A549 (cell line): Measurements from ENCODE around the gene LAMC1.

Experiments used
- CEBPB ChIP-seq, 2 experiments: fragments of >200 bp in 1 of 2; sonication (Bioruptor Twin) in 1 of 2; formaldehyde crosslinking in 1 of 2; IDR thresholded peaks; 2 replicates each; pipeline ENCODE4 v1.6.1; 2012 to 2016
- CHD4 ChIP-seq: fragments of 200-600 bp; sonication (generic); IDR thresholded peaks from 2 replicates; pipeline ENCODE4 v1.6.1; 2016; ENCODE audit warnings: antibody characterized with exemption, mild to moderate bottlenecking, borderline replicate concordance
- JUN ChIP-seq, 2 experiments: fragments of >200 bp; sonication (Bioruptor Twin); formaldehyde crosslinking; IDR thresholded peaks; 2 replicates in 1 of 2; 3 replicates in 1 of 2; pipeline ENCODE4 v1.6.1; 2016 to 2017
- KDM1A ChIP-seq: fragments of 200-600 bp; sonication (generic); IDR thresholded peaks from 2 replicates; pipeline ENCODE4 v1.6.1; 2016; ENCODE audit warnings: low read depth, mild to moderate bottlenecking
- MAFK ChIP-seq: fragments of 450-650 bp; IDR thresholded peaks from 2 replicates; pipeline ENCODE4 v1.6.1; 2014; ENCODE audit not compliant: partially characterized antibody
- POLR2A ChIP-seq: IDR thresholded peaks from 2 replicates; pipeline ENCODE4 v1.6.1; 2012; ENCODE audit warnings: mild to moderate bottlenecking, low read length
- TF ChIP-seq, protein P1 (sequence below): fragments of >200 bp; sonication (Bioruptor Twin); formaldehyde crosslinking; IDR thresholded peaks from 3 replicates; pipeline ENCODE4 v1.5.1; 2016
- TF ChIP-seq, protein P2 (sequence below): fragments of >200 bp; sonication (Bioruptor Twin); formaldehyde crosslinking; IDR thresholded peaks from 3 replicates; pipeline ENCODE4 v1.6.1; 2016
- TF ChIP-seq, protein P3 (sequence below): fragments of 450-650 bp; IDR thresholded peaks from 2 replicates; pipeline ENCODE4 v1.6.1; 2014; ENCODE audit warnings: antibody characterized with exemption

DNA sequence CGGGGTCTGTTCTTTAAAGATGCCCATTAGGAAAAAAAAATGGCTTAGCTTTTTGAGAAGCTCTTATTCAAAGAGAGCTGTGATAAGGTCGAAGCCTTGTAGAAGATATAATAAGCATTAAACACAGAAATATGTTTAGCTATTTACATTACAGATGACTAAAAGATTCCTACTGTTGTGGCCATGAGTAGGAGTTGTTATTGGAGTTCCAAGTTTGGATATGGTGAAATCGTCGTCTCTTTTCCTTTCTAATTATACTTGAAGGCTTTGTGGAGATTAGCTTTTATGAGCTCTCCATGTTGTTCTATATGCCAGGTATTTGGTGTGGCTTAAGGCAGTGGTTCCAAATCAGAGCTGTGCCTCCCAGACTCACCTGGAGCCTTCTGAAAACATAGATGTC lies 82.9 kb downstream of the LAMC1 start:
- TF ChIP-seq, protein P1, sequence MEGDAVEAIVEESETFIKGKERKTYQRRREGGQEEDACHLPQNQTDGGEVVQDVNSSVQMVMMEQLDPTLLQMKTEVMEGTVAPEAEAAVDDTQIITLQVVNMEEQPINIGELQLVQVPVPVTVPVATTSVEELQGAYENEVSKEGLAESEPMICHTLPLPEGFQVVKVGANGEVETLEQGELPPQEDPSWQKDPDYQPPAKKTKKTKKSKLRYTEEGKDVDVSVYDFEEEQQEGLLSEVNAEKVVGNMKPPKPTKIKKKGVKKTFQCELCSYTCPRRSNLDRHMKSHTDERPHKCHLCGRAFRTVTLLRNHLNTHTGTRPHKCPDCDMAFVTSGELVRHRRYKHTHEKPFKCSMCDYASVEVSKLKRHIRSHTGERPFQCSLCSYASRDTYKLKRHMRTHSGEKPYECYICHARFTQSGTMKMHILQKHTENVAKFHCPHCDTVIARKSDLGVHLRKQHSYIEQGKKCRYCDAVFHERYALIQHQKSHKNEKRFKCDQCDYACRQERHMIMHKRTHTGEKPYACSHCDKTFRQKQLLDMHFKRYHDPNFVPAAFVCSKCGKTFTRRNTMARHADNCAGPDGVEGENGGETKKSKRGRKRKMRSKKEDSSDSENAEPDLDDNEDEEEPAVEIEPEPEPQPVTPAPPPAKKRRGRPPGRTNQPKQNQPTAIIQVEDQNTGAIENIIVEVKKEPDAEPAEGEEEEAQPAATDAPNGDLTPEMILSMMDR, result no peak
- TF ChIP-seq JUN (IDR thresholded peaks at IDR 0.05), result no peak
- TF ChIP-seq, protein P2, sequence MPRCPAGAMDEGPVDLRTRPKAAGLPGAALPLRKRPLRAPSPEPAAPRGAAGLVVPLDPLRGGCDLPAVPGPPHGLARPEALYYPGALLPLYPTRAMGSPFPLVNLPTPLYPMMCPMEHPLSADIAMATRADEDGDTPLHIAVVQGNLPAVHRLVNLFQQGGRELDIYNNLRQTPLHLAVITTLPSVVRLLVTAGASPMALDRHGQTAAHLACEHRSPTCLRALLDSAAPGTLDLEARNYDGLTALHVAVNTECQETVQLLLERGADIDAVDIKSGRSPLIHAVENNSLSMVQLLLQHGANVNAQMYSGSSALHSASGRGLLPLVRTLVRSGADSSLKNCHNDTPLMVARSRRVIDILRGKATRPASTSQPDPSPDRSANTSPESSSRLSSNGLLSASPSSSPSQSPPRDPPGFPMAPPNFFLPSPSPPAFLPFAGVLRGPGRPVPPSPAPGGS, result no peak
- no peak for TF ChIP-seq MAFK
- TF ChIP-seq KDM1A, result no peak
- TF ChIP-seq, protein P3, sequence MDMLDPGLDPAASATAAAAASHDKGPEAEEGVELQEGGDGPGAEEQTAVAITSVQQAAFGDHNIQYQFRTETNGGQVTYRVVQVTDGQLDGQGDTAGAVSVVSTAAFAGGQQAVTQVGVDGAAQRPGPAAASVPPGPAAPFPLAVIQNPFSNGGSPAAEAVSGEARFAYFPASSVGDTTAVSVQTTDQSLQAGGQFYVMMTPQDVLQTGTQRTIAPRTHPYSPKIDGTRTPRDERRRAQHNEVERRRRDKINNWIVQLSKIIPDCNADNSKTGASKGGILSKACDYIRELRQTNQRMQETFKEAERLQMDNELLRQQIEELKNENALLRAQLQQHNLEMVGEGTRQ, result no peak
- TF ChIP-seq POLR2A, result no peak
- TF ChIP-seq CEBPB (IDR thresholded peaks at IDR 0.05), result no peak
- no peak for TF ChIP-seq CHD4
